NCI-H69 (cell line): ENCODE results near the gene FGF2.
"Not testable (repeated sequence)": the region's sequence is repeated elsewhere in the genome, so short reads cannot be mapped to it uniquely, and the experiment has no call there.

Source experiments
- DNase-seq: peaks from one replicate; lab custom pipeline; 2025; lab: John Stamatoyannopoulos, UW

The FGF2 gene

GRCh38 chr4:122814426-122814825 lies 12.2 kb upstream of the FGF2 start:
- no peak for DNase-seq

- DNase-seq = no peak
These were observed 11.4 kb upstream of the FGF2 start for GRCh38 chr4:122815248-122815647.

GRCh38 chr4:122816476-122816875 lies 10.2 kb upstream of the FGF2 start:
- DNase-seq = no peak

GRCh38 chr4:122819708-122820449 lies 6.8 kb upstream of the FGF2 start:
- no peak for DNase-seq

- DNase-seq = no peak
These were observed 5.5 kb upstream of the FGF2 start for GRCh38 chr4:122821092-122821491.

- DNase-seq = no peak
These were observed 4.2 kb upstream of the FGF2 start for GRCh38 chr4:122822466-122822865.

GRCh38 chr4:122823476-122823875 lies 3.2 kb upstream of the FGF2 start:
- peak; percentile 15 for DNase-seq

GRCh38 chr4:122824616-122825015 lies 2.0 kb upstream of the FGF2 start:
- DNase-seq = no peak

GRCh38 chr4:122826079-122826527 lies 528 bp upstream of the FGF2 start:
- DNase-seq = no peak

- peak; percentile 58 for DNase-seq
These were observed 737 bp downstream of the FGF2 start for GRCh38 chr4:122827258-122827878.

GRCh38 chr4:122827879-122828601 lies 1.4 kb downstream of the FGF2 start:
- DNase-seq = peak; percentile 67

GRCh38 chr4:122830426-122831095 lies 3.9 kb downstream of the FGF2 start:
- DNase-seq = no peak

GRCh38 chr4:122831515-122832196 lies 5.0 kb downstream of the FGF2 start:
- peak; percentile 87 for DNase-seq

GRCh38 chr4:122832732-122833131 lies 6.1 kb downstream of the FGF2 start:
- no peak for DNase-seq

- DNase-seq = no peak
These were observed 7.4 kb downstream of the FGF2 start for GRCh38 chr4:122833999-122834398.

- no peak for DNase-seq
These were observed 10.3 kb downstream of the FGF2 start for GRCh38 chr4:122836941-122837340.

GRCh38 chr4:122838034-122838433 lies 11.4 kb downstream of the FGF2 start:
- DNase-seq = no peak

GRCh38 chr4:122842392-122842791 lies 15.8 kb downstream of the FGF2 start:
- no peak for DNase-seq

- DNase-seq = no peak
These were observed 16.4 kb downstream of the FGF2 start for GRCh38 chr4:122842984-122843531.

GRCh38 chr4:122844391-122844790 lies 17.8 kb downstream of the FGF2 start:
- not testable (repeated sequence) for DNase-seq

GRCh38 chr4:122845066-122845465 lies 18.4 kb downstream of the FGF2 start:
- no peak for DNase-seq

- DNase-seq = no peak
These were observed 19.1 kb downstream of the FGF2 start for GRCh38 chr4:122845760-122846159.
